ENCODE measurements around the gene RASAL1. TPM values are rescaled to one million over a fixed set of nuclear protein-coding genes. Genes with fewer than 3 reads are reported as not detected.

Gene RASAL1
- total RNA-seq, 1 experiment from 2014 or later, result 14.9 TPM

GRCh38 chr12:113128802-113129663 is 6.5 kb downstream of the RASAL1 start:
- Histone ChIP-seq H3K4me1 (replicated peaks; ENCODE audit: insufficient read depth) (peaks cover 10% of the 10 kb centered on the region), H4K20me1 (ENCODE audit: insufficient read depth) (no peaks in the 10 kb centered on the region; the same call in 1 of the 2 replicates), H3K27ac (no peak overlapping the region), H3K9me2 (ENCODE audit: insufficient read depth) (no peaks in the 10 kb centered on the region), H3K79me2 (ENCODE audit: low read depth) (peaks cover 8% of the 10 kb centered on the region), H3K4me3 (no peak overlapping the region), H3K9me3 (ENCODE audit: insufficient read depth, low read depth) (no peaks in the 10 kb centered on the region), H3K27me3 (ENCODE audit: insufficient read depth, low read depth) (no peaks in the 10 kb centered on the region), H3F3A (ENCODE audit: insufficient read depth, low read depth) (no peaks in the 10 kb centered on the region), H3K36me3 (ENCODE audit: low read depth) (no peaks in the 10 kb centered on the region), H2AFZ (no peak overlapping the region), H3K4me2 (no peak overlapping the region)
- DNase-seq, result no peak
- intact Hi-C loops (cut with micrococcal nuclease; ENCODE audit: unreplicated experiment), result no loop called here
- BruUV-seq (replicated peaks), result no TSS peak
- CTCF ChIA-PET, result no interaction called here
- TF ChIP-seq EZH2 (IDR thresholded peaks at IDR 0.05; ENCODE audit: low read depth) (no peak), CTCF (conservative IDR thresholded peaks at IDR 0.05) (no peak)
- POLR2A ChIA-PET (ENCODE audit: unreplicated experiment), result no interaction called here

DNA sequence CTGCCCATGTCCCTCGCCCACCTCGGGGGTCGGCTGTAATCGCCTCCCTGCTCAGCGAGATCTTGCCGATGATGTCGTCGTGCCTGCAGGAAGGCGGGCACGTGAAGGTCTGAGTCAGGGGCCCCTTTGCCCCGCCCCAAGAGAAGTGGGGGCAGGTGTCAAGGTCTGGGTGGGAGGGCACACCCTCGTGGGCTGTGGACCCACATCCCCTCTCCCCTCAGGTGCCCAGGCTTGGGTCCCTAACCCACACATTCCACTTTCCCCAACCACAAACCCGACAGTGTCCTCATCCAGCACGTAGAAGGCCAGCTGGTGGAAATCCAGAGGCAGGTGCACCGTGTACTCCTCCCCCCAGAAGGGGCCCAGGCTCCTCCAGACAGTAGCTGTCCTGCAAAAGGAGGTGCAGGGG is 7.8 kb downstream of the RASAL1 start:
- TF ChIP-seq EZH2 (IDR thresholded peaks at IDR 0.05; ENCODE audit: low read depth), result no peak
- TF ChIP-seq CTCF (conservative IDR thresholded peaks at IDR 0.05), result no peak
- no TSS peak for BruUV-seq (replicated peaks)
- Histone ChIP-seq H3K4me2 (no peak overlapping the region), H3K4me3 (no peak overlapping the region), H3K27me3 (ENCODE audit: insufficient read depth, low read depth) (no peaks in the 10 kb centered on the region), H3K4me1 (replicated peaks; ENCODE audit: insufficient read depth) (no peaks in the 10 kb centered on the region), H3K9me2 (ENCODE audit: insufficient read depth) (no peaks in the 10 kb centered on the region), H3K36me3 (ENCODE audit: low read depth) (no peaks in the 10 kb centered on the region), H3F3A (ENCODE audit: insufficient read depth, low read depth) (no peaks in the 10 kb centered on the region), H3K27ac (no peak overlapping the region), H4K20me1 (ENCODE audit: insufficient read depth) (no peaks in the 10 kb centered on the region; the same call in 1 of the 2 replicates), H2AFZ (no peak overlapping the region), H3K79me2 (ENCODE audit: low read depth) (no peaks in the 10 kb centered on the region), H3K9me3 (ENCODE audit: insufficient read depth, low read depth) (no peaks in the 10 kb centered on the region)
- DNase-seq, result no peak
- CTCF ChIA-PET, result no interaction called here
- POLR2A ChIA-PET (ENCODE audit: unreplicated experiment), result no interaction called here
- intact Hi-C loops (cut with micrococcal nuclease; ENCODE audit: unreplicated experiment), result no loop called here

DNA sequence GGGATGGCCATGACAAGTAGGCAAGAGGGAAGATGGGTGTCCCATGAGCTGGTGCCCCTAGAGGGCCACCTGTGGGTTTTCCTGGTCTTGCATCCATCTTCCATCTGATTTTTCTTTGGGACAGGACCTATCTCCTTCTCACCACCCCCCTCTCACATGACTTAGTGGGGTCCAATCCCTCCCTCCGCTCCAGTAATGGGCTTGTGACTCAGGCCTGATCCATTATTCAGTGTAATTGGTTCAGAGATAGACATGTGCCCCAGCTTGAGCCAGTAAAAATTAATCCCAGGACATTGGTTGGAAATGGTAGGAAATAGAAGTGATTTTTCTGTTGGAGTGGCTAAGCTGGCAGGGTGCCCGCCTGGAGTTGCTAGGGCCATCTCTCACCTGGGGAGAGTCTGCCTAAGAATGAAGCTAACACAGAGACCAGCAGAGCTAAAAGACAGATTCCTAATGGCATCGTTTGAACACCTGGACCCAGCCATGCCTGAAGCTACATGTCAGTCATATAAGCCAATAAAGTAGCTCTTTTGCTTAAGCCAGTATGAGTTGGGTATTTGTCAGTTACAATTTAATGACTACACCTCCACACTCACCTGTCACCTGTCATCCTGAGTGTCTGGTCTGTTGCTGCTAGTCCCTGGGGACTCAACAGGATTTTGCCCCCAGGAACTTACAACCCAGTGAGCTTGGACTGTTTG is 14.7 kb downstream of the RASAL1 start:
- no peaks in the 10 kb centered on the region for H3K36me3 ChIP-seq (ENCODE audit: low read depth)
- ChIA-PET POLR2A (ENCODE audit: unreplicated experiment) (no interaction called here), CTCF (interaction anchor here (0.5 to 1.0 kb wide), 3 partner anchors 10 to 32 kb away, joined by 4 to 10 read pairs (median 10); no protein-coding TSS in a partner anchor)
- no peaks in the 10 kb centered on the region for H4K20me1 ChIP-seq (ENCODE audit: insufficient read depth)
- intact Hi-C loops (cut with micrococcal nuclease; ENCODE audit: unreplicated experiment), result no loop called here
- H3K4me3 ChIP-seq, result no peak overlapping the region
- TF ChIP-seq CTCF (conservative IDR thresholded peaks at IDR 0.05) (no peak), EZH2 (IDR thresholded peaks at IDR 0.05; ENCODE audit: low read depth) (no peak)
- no peaks in the 10 kb centered on the region for H3K4me1 ChIP-seq (replicated peaks; ENCODE audit: insufficient read depth)
- H3K9me2 ChIP-seq (ENCODE audit: insufficient read depth), result no peaks in the 10 kb centered on the region
- no peak overlapping the region for H3K4me2 ChIP-seq
- H3K27me3 ChIP-seq (ENCODE audit: insufficient read depth, low read depth), result no peaks in the 10 kb centered on the region
- no peaks in the 10 kb centered on the region for H3K9me3 ChIP-seq (ENCODE audit: insufficient read depth, low read depth)
- H2AFZ ChIP-seq, result no peak overlapping the region
- no peaks in the 10 kb centered on the region for H3K79me2 ChIP-seq (ENCODE audit: low read depth)
- no peaks in the 10 kb centered on the region; the same call in 1 of the 2 replicates for H3F3A ChIP-seq (ENCODE audit: insufficient read depth, low read depth)
- no TSS peak for BruUV-seq (replicated peaks)
- no peak for DNase-seq
- no peak overlapping the region for H3K27ac ChIP-seq

All from PC-9 (cell line).